Small intestine (tissue), 7 donors: Measurements from ENCODE around the gene RIMS1. TPM values are rescaled to one million over a fixed set of nuclear protein-coding genes. Genes with fewer than 3 reads are reported as not detected.

Experiments
- DNase-seq, 2 donors: peaks; one replicate each; pipeline versions ENCODE4 v3.0.0 to v3.0.0-alpha.2; 2013
- FAIRE-seq: peaks from 2 replicates; lab custom pipeline; 2012; peaks lifted over from hg19 to GRCh38; lab: Jason Lieb, UNC
- H3K27ac ChIP-seq, 3 donors: one replicate each; pipeline ENCODE4 v1.5.1; 2013; ENCODE audit warnings: low read length in 2 of 3, mild to moderate bottlenecking in 2 of 3, control low read depth in 1 of 3, inconsistent platforms in 1 of 3, low read depth in 1 of 3, moderate library complexity in 1 of 3
- H3K27me3 ChIP-seq, 3 donors: one replicate each; pipeline ENCODE4 v1.6.1; 2013; ENCODE audit warnings: low read length in 3 of 3, inconsistent platforms in 1 of 3; ENCODE audit not compliant: control insufficient read depth in 3 of 3, insufficient read depth in 3 of 3
- H3K36me3 ChIP-seq, 3 donors: one replicate each; pipeline ENCODE4 v1.6.1; 2013; ENCODE audit warnings: low read length in 3 of 3, inconsistent platforms in 1 of 3, low read depth in 1 of 3, mild to moderate bottlenecking in 1 of 3, moderate library complexity in 1 of 3; ENCODE audit not compliant: control insufficient read depth in 3 of 3, insufficient read depth in 2 of 3
- H3K4me1 ChIP-seq, 3 donors: one replicate each; pipeline ENCODE4 v1.6.1; 2013; ENCODE audit warnings: low read length in 2 of 3, inconsistent platforms in 1 of 3, low read depth in 1 of 3, mild to moderate bottlenecking in 1 of 3, moderate library complexity in 1 of 3; ENCODE audit not compliant: control insufficient read depth in 3 of 3, insufficient read depth in 2 of 3
- H3K4me3 ChIP-seq, 3 donors: one replicate each; pipeline ENCODE4 v1.5.1; 2013; ENCODE audit warnings: low read length in 3 of 3, control low read depth in 1 of 3, inconsistent platforms in 1 of 3, low read depth in 1 of 3, mild to moderate bottlenecking in 1 of 3, moderate library complexity in 1 of 3
- H3K9me3 ChIP-seq, 2 donors: one replicate each; pipeline ENCODE4 v1.6.1; 2013; ENCODE audit warnings: low read depth in 1 of 2, low read length in 1 of 2; ENCODE audit not compliant: control insufficient read depth in 2 of 2, insufficient read depth in 1 of 2
- WGBS, 3 donors: extraction: QIAGEN DNeasy Blood & Tissue Kit; methylation state at CpG; one replicate each; pipeline ENCODE4 v1.1.7; 2013; 5-methylcytosine and 5-hydroxymethylcytosine counted together
- polyA plus RNA-seq, 4 donors: library from polyadenylated mRNA; stranded (reverse) in 3 of 4; unstranded in 1 of 4; fragments of 200-250 nt in 3 of 4; fragments of 120-200 nt in 1 of 4; gene quantifications; one replicate each; pipeline versions ENCODE4 v1.2.1 to v1.2.3, GENCODE V29; 2013
- donor health status: healthy with polysubstance abuse.
- donor health status: control.
- donor health status: control.
- donor health status: Bipolar disorder and iron deficiency.
- donor health status: healthy.

The RIMS1 gene
- polyA plus RNA-seq, 4 donors = 0.27 to 1.4 (median 0.52) TPM; not detected in 1

- Histone ChIP-seq H3K4me1 (peaks cover 0 to 5% (median 0%) of the 10 kb centered on the region in 3 donors), H3K4me3 (no peak overlapping the region), H3K27ac (no peak overlapping the region), H3K9me3 (no peaks in the 10 kb centered on the region), H3K36me3 (no peaks in the 10 kb centered on the region), H3K27me3 (peaks cover 5 to 38% (median 10%) of the 10 kb centered on the region in 3 donors)
- WGBS, 3 donors = 56 to 63% (median 59%) methylated on average over 7 of the region's 7 CpGs
- no peak for DNase-seq
- FAIRE-seq = no peak
Observed at GRCh38 chr6:71888756-71889340, 2.5 kb downstream of the RIMS1 start.

- Histone ChIP-seq H3K36me3 (no peaks in the 10 kb centered on the region), H3K27ac (no peak overlapping the region), H3K4me3 (no peak overlapping the region), H3K4me1 (peaks cover 0 to 5% (median 0%) of the 10 kb centered on the region in 3 donors), H3K9me3 (no peaks in the 10 kb centered on the region), H3K27me3 (peaks cover 5 to 38% (median 10%) of the 10 kb centered on the region in 3 donors)
- DNase-seq (no peak), FAIRE-seq (no peak)
- 84 to 93% (median 90%) methylated on average over 1 of the region's 1 CpG for WGBS, 3 donors
Observed at GRCh38 chr6:71889366-71889765, 3.0 kb downstream of the RIMS1 start.

GRCh38 chr6:71892641-71893040, 6.3 kb downstream of the RIMS1 start:
- H3K4me3 ChIP-seq = no peak overlapping the region
- H3K27ac ChIP-seq = no peak overlapping the region
- no peaks in the 10 kb centered on the region for H3K4me1 ChIP-seq
- no peak for FAIRE-seq
- peaks cover 0 to 15% (median 2%) of the 10 kb centered on the region in 3 donors for H3K27me3 ChIP-seq
- no peaks in the 10 kb centered on the region for H3K36me3 ChIP-seq
- 80 to 91% (median 89%) methylated on average over 2 of the region's 2 CpGs for WGBS, 3 donors
- no peaks in the 10 kb centered on the region for H3K9me3 ChIP-seq
- DNase-seq = no peak

- no peaks in the 10 kb centered on the region for H3K4me1 ChIP-seq
- FAIRE-seq (no peak), DNase-seq (no peak)
- H3K9me3 ChIP-seq = no peaks in the 10 kb centered on the region
- H3K36me3 ChIP-seq = no peaks in the 10 kb centered on the region
- 0 to 27% (median 12%) methylated on average over 1 of the region's 1 CpG for WGBS, 3 donors
- H3K4me3 ChIP-seq = no peak overlapping the region
- no peaks in the 10 kb centered on the region for H3K27me3 ChIP-seq
- H3K27ac ChIP-seq = no peak overlapping the region
Observed at GRCh38 chr6:71900642-71901041, 14.3 kb downstream of the RIMS1 start.

GRCh38 chr6:71902261-71902660, 15.9 kb downstream of the RIMS1 start:
- H3K4me3 ChIP-seq = no peak overlapping the region
- H3K9me3 ChIP-seq = no peaks in the 10 kb centered on the region
- H3K4me1 ChIP-seq = no peaks in the 10 kb centered on the region
- no peaks in the 10 kb centered on the region for H3K27me3 ChIP-seq
- no peak overlapping the region for H3K27ac ChIP-seq
- no peak for DNase-seq
- no peak for FAIRE-seq
- H3K36me3 ChIP-seq = no peaks in the 10 kb centered on the region

GRCh38 chr6:71906813-71907212, 20.5 kb downstream of the RIMS1 start:
- no peak for FAIRE-seq
- no peak overlapping the region for H3K27ac ChIP-seq
- no peaks in the 10 kb centered on the region for H3K9me3 ChIP-seq

GRCh38 chr6:71908162-71908765, 21.9 kb downstream of the RIMS1 start:
- Histone ChIP-seq H3K36me3 (no peaks in the 10 kb centered on the region), H3K27ac (no peak overlapping the region), H3K9me3 (no peaks in the 10 kb centered on the region), H3K27me3 (no peaks in the 10 kb centered on the region), H3K4me3 (no peak overlapping the region), H3K4me1 (no peaks in the 10 kb centered on the region)
- no peak for FAIRE-seq
- DNase-seq = no peak
- 78 to 86% (median 86%) methylated on average over 4 of the region's 4 CpGs for WGBS, 3 donors

More at GRCh38 chr6:71906813-71907212, 20.5 kb downstream of the RIMS1 start:
- no peaks in the 10 kb centered on the region for H3K36me3 ChIP-seq
- no peak overlapping the region for H3K4me3 ChIP-seq
- no peak for DNase-seq
- H3K27me3 ChIP-seq = no peaks in the 10 kb centered on the region
- H3K4me1 ChIP-seq = no peaks in the 10 kb centered on the region

- WGBS, 3 donors = 85 to 95% (median 89%) methylated on average over 1 of the region's 1 CpG
- no peaks in the 10 kb centered on the region for H3K4me1 ChIP-seq
- DNase-seq (no peak), FAIRE-seq (no peak)
- no peaks in the 10 kb centered on the region for H3K9me3 ChIP-seq
- no peaks in the 10 kb centered on the region for H3K36me3 ChIP-seq
- H3K4me3 ChIP-seq = no peak overlapping the region
- no peaks in the 10 kb centered on the region for H3K27me3 ChIP-seq
- no peak overlapping the region for H3K27ac ChIP-seq
Observed at GRCh38 chr6:71913444-71914234, 27.3 kb downstream of the RIMS1 start.
